ENCODE data around the gene SLCO2A1.

The SLCO2A1 gene

GRCh38 chr3:134060561-134061385, 31.0 kb upstream of the SLCO2A1 start:
- no peak for DNase-seq

- no peak for DNase-seq
These were observed 30.2 kb upstream of the SLCO2A1 start for GRCh38 chr3:134059671-134060560.

- DNase-seq, result no peak
These were observed 29.4 kb upstream of the SLCO2A1 start for GRCh38 chr3:134059035-134059601.

- no peak for DNase-seq
These were observed 28.0 kb upstream of the SLCO2A1 start for GRCh38 chr3:134057654-134058110.

- DNase-seq, result no peak
These were observed 27.4 kb upstream of the SLCO2A1 start for GRCh38 chr3:134057006-134057653.

- DNase-seq, result no peak
These were observed 26.8 kb upstream of the SLCO2A1 start for GRCh38 chr3:134056464-134056891.

GRCh38 chr3:134055661-134056060, 25.9 kb upstream of the SLCO2A1 start:
- no peak for DNase-seq

GRCh38 chr3:134054881-134055280, 25.2 kb upstream of the SLCO2A1 start:
- DNase-seq, result no peak

- DNase-seq, result no peak
These were observed 24.5 kb upstream of the SLCO2A1 start for GRCh38 chr3:134054231-134054630.

GRCh38 chr3:134052370-134052769, 22.6 kb upstream of the SLCO2A1 start:
- DNase-seq, result no peak

- no peak for DNase-seq
These were observed 20.0 kb upstream of the SLCO2A1 start for GRCh38 chr3:134049676-134050075.

GRCh38 chr3:134048278-134048996, 18.7 kb upstream of the SLCO2A1 start:
- no peak for DNase-seq

GRCh38 chr3:134044459-134044858, 14.7 kb upstream of the SLCO2A1 start:
- no peak for DNase-seq

- DNase-seq, result no peak
These were observed 10.3 kb upstream of the SLCO2A1 start for GRCh38 chr3:134040066-134040465.

GRCh38 chr3:134039161-134039862, 9.6 kb upstream of the SLCO2A1 start:
- DNase-seq, result no peak

GRCh38 chr3:134038716-134039115, 9.0 kb upstream of the SLCO2A1 start:
- DNase-seq, result no peak

- DNase-seq, result no peak
These were observed 8.4 kb upstream of the SLCO2A1 start for GRCh38 chr3:134038071-134038491.

- DNase-seq, result no peak
These were observed 7.4 kb upstream of the SLCO2A1 start for GRCh38 chr3:134037168-134037567.

- DNase-seq, result no peak
These were observed 6.6 kb upstream of the SLCO2A1 start for GRCh38 chr3:134036291-134036690.

- DNase-seq, result no peak
These were observed 6.1 kb upstream of the SLCO2A1 start for GRCh38 chr3:134035836-134036235.

- no peak for DNase-seq
These were observed 4.5 kb upstream of the SLCO2A1 start for GRCh38 chr3:134034005-134034785.
